Measurements from ENCODE around the gene GREB1.

GRCh38 chr2:11576398-11576797 lies 42.6 kb downstream of the GREB1 start:
- TF ChIP-seq CTCF (IDR thresholded peaks at IDR 0.05; ENCODE audit: low read depth, low read length), result no peak
- TF ChIP-seq EZH2phosphoT487 (IDR thresholded peaks at IDR 0.05; ENCODE audit: low read depth), result no peak

All from OCI-LY3 (cell line).